GM18909 (cell line): ENCODE results near the gene SCN5A.

Source experiments
- ATAC-seq: cut with Tn5 transposase; IDR thresholded peaks from one replicate; pipeline ENCODE4 v1.9.1; 2021; ENCODE audit warnings: mild to moderate bottlenecking; ENCODE audit not compliant: unreplicated experiment, poor library complexity

The SCN5A gene

GRCh38 chr3:38628835-38629234 is 20.7 kb downstream of the SCN5A start:
- ATAC-seq: no peak

GRCh38 chr3:38627956-38628355 is 21.5 kb downstream of the SCN5A start:
- ATAC-seq: peak; percentile 61

DNA sequence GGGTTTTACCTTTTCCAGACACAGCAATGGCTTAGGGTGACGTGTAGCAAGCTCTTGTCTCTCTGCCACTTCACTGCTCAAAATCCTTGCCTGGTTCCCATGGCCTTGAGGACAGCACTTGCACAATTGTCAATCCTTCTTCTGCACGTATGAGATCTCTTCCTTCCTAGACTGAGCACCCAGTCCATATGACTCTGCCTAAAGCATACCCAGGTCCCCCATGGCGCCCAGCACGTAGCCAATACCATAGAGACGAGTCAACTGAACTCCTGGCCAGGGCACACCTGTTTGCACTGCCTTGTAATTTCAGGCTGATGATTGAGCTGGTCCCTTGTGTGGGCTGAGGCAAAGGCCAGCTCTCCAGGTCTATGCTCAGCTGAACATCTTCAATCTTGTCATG is 23.3 kb downstream of the SCN5A start:
- ATAC-seq: no peak

- no peak for ATAC-seq
Measured at GRCh38 chr3:38623539-38623938, 25.9 kb downstream of the SCN5A start.

DNA sequence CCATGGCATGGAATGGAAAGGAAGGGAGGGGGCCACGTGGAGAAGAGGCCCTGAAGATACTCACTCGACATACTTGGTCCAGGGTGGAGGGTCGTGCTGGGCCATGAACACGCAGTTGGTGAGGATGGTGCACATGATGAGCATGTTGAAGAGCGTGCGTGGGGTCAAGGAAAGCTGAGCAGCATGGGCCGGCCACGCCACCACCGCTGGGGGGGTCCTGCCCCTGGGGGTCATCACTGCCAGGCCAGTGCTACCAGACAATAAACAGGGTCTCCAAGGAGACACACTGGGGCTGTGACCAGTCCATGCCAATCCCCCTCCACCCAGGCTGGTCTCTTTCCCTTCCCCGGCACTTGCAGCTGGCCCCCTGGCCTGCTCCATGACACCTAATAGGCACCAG is 27.2 kb downstream of the SCN5A start:
- no peak for ATAC-seq

- ATAC-seq: no peak
Measured at GRCh38 chr3:38620236-38620635, 29.3 kb downstream of the SCN5A start.

GRCh38 chr3:38618343-38618742 is 31.1 kb downstream of the SCN5A start:
- no peak for ATAC-seq

DNA sequence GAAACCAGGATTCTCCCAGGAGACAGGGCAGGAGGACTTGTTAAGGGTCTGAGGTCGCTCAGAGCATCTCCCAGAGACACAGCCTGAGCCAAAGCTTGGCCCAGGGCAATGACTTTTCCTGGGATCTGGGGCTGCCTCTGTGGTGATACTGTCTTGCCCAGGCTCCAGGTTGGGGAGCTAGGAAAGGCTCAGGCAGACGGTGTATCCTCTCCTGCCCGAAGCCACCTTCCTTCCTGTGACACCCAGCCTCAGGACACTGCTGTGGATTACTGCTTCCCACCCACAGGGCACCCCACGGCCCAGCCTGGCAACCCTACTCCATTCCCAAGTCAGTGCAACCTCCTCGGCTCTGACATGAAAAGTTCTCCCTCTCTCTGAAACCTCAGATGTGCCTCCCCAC is 31.9 kb downstream of the SCN5A start:
- ATAC-seq: no peak

DNA sequence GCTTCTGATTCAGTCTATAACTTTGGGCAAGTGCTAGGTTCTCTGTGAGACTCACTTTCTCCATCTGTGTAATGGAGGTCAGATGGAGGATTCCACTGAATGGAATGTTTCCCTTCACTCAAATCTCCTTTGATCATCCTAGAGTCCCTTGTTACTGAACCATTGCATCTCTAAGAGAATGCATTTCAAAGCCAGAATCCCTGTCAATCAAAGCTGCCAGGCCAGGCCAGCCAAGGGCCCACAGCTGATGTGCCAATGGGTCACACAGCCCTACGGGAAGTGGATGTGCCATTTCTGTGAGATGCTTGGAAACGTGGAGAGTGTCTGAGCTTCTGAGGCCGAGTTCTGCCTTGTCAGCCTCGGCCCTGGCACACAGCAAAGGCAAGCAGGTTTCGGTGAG is 32.4 kb downstream of the SCN5A start:
- ATAC-seq: no peak

GRCh38 chr3:38616658-38617057 is 32.8 kb downstream of the SCN5A start:
- no peak for ATAC-seq

- ATAC-seq: no peak
Measured at GRCh38 chr3:38616111-38616510, 33.4 kb downstream of the SCN5A start.

DNA sequence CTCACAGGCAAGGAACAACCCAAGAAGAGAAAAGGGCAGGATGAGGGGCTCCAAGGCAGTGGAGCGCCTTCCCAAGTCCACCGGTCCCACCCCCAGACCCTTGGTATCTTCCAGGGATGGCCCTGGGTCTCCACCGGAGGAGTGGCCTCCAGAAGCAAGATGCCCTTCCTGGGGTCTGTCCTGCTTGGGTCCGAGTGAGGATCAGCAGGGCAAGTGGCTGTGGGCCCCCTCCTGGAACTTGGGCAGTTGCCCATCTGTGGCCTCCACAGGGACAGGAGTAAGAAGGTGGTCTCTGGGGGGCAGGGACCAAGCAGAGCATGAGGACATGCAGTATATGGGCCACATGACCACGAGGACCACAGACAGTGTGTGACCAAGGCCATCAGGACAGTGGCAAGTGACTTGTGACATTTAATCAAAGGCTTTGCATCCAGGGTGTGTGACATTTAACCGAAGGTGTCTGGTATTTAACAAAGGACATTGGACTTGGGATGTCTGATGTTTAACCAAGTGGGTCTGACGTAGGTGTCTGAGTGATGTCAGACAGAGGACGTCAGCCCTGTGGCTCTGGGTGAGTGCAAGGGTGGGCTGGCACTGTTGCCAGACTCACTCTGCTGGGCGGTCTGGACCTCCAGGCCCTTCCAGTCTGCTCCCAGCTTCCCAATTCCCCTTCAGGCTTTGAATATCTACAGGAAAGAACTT is 34.7 kb downstream of the SCN5A start:
- no peak for ATAC-seq

DNA sequence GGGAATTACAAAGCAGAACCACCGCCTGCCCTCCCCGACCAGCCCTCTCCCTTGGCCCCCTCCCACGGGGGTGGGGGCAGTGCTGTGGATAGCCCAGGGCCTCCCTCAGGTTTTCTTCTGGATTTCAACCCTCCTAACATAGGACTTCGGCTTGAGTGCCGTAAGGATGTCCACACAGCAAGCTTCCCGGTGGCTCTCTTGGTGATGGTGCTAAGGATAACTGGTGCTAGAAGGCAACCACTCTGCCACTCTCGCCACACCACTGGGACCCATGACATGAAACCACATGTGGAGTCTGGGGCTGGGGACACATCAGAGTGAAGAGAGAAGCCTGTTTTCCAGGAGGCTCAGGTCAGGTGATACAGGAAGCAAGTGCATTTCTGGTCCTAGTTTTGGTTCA is 35.4 kb downstream of the SCN5A start:
- no peak for ATAC-seq

GRCh38 chr3:38613426-38613825 is 36.1 kb downstream of the SCN5A start:
- no peak for ATAC-seq

DNA sequence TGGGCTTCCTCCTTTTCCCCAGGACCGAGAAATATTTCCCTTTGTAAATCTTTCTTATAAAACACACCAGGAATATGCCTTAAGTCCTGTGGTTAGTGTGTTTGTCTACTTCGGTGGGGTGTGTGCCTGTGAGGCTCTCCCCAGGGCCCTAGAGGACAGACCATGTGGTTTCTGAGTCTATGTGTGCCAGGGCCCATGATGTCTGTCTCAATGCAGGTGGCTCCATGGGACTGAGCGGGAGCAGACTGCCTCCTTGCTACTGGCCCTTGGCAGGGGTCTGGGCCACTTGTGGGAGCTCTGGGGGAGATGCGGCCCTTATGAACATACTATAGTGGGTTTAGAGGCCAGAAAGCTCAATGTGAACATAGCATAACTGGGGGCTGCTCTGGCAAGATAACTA is 37.6 kb downstream of the SCN5A start:
- ATAC-seq: no peak

DNA sequence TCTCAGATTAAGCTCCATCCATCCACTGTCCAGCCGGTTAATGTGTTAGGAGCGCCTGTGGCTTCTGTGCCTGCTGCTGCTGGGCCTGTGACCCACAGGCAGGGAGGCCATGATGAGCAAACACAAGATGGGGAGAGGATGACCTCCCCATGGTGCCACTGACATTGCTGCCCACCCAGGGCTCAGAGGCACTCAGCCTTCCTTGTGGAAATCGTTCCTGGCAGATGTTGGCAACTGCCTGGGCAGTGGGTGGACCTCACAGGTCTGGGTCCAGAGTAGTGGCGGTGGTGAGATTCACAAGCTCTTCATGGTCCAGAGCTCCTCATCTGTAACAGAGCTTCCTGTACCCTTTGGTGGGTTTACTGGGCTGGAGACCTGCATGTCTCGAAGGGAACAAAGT is 38.6 kb downstream of the SCN5A start:
- no peak for ATAC-seq

- no peak for ATAC-seq
Measured at GRCh38 chr3:38610436-38610835, 39.1 kb downstream of the SCN5A start.

DNA sequence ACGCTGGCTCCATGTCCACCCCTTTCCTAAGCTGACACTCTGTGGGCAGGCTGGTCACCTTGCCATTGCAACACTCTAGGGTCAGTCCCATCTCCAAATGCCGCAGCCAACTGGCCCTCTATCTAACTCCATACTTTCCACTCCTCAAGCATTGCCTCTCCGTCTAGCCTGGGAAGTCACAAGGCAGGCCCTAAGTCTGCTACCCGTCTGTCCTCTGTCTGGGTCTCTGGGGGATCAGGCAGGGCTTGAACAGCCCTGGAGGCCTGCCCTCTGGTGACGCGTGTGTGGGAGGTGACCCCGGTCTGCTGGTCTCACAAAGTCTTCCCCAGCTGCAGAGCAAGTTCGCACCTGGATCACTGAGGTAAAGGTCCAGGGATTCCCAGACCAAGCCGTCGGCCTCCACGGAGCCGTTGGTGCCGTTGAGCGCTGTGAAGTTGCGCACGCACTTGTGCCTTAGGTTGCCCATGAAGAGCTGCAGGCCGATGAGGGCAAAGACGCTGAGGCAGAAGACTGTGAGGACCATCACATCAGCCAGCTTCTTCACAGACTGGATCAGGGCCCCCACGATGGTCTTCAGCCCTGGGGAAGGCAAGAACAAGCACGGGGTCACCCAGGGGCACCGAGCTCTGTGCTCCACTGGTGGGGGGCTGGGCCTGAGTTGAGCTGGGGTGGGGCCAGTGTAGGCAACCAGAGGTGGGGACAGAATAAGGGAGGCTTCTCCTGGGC is 39.9 kb downstream of the SCN5A start:
- no peak for ATAC-seq

GRCh38 chr3:38608961-38609360 is 40.5 kb downstream of the SCN5A start:
- no peak for ATAC-seq

- ATAC-seq: no peak
Measured at GRCh38 chr3:38608086-38608775, 41.3 kb downstream of the SCN5A start.

GRCh38 chr3:38606561-38606960 is 42.9 kb downstream of the SCN5A start:
- no peak for ATAC-seq
